NCI-H82 treated with DMSO at 0.1 percent for 48 hours (cell line): ENCODE results near the gene NR2F6.

Experiments
- DNase-seq: peaks from one replicate; lab custom pipeline; 2025; ENCODE audit not compliant: unreplicated experiment; lab: John Stamatoyannopoulos, UW

NR2F6 gene

DNA sequence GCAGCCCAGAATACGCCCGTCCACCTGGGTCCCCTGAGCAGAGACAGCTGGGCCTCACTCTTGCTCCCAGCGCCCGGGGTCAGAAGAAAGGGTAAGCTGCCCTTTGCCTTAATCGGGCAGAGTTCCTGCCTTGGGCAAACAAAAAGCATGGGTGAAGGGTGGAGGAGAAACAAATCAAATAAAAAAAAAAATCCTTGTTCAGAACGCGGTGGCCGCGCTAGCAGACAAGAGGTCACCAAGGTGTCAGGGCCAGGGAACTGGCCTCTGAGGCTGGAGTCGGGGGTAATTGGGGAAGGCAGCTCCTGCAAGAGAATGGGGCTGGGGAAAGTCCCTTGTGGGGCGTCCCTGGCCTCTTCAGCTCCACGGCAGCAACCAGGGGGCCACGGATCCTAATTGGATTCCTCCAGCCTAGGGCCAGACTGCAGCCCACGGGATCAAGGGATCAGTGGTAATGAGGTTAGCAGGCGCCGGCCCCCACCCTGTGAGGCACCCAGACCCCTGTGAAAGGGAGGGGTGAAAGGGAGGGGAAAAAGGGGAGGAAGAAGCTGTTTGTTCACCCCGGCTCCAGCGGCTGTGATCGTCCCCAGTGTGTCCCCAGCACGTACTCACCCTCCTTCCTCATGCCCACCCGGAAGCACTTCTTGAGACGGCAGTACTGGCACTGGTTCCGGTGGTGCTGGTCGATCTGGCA, 5.5 kb downstream of the NR2F6 start:
- peak; percentile 99 for DNase-seq

DNA sequence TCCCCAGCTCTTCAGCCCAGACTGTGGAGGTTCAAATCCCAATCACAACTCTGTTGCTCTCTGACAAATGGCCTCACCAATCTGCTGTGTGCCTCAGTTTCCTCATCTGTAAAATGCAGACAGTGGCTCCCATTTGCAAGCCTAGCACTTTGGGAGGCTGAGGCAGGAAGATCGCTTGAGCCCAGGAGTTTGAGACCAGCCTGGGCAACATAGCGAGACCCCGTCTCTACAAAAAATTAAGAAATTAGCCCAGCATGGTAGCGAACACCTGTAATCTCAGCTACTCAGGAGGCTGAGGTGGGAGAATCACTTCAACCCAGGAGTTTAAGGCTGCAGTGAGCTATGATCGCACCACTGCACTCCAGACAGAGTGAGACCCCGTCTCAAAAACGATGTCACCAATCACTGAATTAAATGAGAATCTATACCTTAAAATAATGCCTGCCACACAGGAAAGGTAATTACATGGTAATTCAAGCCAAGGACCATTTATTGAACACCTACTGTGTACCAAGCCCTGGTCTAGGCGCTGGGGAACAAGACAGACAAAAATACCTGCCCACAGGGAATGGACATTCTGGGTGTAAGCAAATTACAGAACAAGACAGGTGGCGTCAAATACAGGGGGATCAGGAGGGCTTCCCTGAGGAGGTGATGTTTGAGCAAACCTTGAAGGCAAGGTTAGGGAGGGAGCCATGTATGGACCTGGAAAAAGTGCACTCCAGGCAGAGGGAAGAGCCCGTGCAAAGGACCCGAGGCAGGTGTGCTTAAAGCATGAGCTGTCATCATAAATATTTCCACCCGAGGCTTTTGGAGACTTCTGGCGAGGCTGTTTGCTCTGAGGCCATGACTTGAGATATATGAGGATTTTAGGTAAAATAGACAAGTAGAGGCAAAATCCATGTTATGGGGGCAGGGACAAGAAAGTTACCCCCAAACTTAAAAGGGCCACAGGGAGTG, 7.7 kb downstream of the NR2F6 start:
- no peak for DNase-seq

DNA sequence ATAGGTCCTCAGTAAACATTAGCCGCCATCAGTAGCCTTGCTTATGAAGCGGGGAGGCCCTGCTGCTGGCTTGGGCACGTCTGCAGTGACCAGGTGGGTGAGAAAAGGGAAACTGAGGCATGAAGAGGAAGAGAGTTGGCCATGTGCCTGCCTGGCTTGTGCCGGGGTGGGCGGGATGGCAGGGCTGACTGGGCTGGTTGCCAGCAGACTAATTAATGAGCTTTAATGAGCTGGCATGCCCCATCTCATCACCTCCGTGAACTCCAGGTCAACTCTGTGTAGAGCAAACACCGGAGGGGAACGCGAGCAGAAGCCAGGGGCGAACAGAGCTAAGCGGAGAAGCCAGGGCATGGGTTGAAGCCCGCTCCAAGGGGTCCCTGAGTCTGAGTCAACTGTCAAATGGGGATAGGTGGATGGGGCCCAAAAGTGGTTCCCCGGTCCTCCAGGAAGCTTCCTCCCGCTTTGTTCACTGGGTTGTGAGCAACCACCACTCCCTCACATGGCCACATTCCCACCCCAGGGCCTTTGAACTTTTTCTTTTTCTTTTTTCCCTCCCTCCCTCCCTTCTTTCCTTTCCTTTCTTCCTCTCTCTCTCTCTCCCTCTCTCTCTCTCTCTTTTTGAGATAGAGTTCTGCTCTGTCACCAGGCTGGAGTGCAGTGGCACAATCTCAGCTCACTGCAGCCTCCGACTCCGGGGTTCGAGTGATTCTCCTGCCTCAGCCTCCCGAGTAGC, 8.7 kb downstream of the NR2F6 start:
- peak; percentile 65 for DNase-seq

DNA sequence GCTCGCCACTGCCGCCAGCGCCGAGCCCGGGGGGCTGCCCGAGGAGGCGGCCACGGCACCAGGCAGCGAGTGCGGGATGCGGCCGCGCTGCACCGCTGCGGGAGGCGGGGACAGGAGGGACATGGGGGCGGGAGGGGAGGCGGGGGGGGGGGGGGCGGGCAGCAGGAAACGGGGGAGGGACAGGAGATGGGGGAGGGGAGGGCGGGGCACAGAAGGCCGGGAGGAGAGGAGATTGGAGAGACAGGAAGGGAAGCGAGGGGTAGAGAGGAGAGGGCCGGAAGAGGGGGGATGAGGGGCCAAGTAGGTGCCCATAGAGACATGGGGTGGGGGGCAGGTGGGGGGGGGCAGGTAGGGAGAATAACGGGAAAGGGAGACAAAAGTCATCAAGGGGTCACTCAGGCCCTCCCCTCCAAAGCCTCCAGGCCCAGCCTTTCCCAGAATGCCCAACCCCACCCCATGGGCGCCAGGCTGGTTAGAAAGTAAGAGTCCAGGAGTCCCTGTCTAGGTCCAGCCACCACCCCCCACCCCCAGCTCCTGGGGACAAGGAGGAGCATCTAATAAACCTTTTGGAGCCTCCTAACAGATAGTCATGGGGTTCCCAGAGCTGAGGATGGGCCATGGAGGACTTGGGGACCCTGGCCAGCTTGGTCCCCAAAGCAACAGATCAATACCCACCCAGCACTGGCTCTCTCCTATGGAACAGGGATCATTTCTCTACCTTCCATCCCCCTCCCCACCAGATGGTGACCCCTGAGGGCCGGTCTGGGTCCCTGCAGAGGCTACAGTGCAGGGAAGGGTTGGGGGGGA, 9.5 kb downstream of the NR2F6 start:
- peak; percentile 90 for DNase-seq

DNA sequence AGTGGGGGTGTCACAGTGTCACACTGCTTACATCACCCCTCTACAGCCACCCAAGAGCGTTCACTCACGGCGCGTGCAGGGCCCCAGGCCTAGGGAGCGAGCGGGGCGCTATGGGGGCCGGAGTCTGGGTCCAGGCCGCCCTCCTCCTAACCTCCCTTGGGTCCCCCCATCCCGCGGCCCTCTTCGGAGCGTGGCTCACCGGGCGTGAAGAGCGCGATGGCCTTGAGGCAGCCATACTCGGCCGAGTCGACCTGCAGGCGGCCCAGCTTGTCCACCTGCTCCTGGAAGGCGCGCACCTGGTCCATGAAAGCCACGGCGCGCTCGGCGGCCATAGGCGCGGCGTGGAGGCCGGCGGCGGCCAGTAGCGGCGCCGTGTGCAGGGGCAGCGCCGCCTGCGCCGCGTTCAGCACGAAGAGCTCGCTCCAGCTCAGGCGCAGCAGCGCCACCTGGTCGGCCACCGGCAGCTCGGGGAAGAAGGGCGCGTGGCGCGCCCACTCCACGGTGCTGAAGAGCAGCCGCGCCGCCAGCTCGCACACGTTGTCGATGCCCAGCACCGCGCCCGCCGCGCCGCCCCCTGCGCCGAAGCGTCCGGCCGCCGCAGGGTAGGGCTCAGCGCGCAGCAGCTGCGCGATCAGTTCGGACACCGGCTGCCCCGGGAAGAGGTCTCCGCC, 10.3 kb downstream of the NR2F6 start:
- DNase-seq: no peak

DNA sequence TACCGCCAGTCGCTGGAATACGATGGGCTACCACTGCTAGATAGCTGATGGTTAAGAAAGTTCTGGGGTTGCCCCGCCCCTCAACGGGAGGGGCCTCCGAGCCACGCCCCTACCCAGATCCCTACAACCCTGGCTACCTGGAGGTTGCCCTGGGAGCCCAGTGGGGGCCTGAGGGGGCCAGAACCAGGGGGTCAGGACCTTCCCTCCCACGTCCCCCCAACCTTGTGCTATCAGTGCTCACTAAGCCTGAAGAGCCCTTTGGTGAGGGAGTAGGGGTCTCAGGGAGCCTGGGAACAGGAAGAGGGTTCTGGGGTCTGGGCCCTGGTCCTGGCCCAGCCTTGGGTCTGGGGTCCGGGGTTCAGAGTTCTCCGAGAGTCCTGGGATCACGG, 10.8 kb downstream of the NR2F6 start:
- DNase-seq: peak; percentile 86

DNA sequence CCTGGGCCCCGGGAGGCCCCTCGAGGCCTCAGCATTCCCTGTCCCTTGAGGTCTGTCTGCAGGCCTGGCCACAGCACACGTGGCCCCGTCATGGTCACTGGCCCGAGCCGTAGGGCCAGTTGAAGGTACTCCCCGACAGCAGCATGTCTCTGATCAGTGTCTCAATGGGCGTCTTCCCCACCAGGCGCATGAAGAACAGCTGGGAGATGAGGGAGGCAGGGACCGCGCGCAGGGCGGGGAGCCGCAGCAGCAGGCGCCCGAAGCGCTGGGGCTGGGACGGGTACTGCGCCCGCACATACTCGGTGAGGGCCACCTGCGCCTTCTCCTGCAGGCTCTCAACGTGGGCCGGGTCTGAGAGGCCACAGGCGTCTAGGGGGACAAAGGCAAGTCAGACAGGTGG, 13.5 kb downstream of the NR2F6 start:
- DNase-seq: no peak

DNA sequence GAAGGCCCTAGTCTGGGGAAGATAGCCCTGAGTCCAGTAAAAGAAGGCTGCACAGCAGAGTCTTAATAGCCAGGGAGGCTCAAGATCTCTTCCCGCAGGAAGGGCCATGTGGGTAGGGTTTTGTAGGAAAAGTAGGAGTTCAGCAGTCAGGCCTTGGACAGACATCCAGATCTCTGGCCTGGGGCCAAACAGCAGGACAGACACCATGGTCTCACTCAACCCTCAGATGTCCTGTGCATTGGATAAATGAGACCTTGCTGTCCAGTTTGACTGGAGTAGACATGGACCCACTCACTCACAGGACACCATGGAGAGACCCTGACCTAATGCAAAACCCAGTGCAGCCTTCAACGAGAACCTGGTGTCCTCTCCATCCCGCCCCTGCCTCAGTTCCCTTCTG, 15.8 kb downstream of the NR2F6 start:
- DNase-seq: no peak

DNA sequence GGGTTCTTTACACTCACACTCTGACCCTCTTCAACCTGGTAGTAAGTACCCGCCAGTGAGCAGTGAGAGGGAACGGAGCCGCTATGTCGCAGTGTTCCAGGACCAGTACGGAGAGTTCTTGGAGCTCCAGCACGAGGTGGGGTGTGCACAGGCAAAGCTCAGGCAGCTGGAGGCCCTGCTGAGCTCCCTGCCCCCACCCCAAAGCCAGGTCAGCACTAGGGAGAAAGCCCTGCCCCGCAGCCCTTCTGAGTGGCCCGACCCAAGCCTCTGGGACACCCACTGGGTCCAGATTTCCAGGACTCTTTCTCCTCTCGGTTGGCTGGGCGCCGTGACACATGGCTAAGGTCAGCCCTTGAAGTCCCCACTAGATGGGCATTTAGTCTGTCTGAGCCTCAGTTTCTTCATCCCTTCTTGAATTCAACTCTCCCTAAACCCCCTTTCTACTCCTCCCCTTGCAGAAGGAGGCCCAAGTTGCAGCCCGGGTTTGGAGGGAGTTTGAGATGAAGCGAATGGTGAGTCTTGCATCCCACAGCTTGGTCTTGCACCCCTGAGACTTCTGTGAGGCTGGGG, 17.8 kb downstream of the NR2F6 start:
- DNase-seq: no peak

DNA sequence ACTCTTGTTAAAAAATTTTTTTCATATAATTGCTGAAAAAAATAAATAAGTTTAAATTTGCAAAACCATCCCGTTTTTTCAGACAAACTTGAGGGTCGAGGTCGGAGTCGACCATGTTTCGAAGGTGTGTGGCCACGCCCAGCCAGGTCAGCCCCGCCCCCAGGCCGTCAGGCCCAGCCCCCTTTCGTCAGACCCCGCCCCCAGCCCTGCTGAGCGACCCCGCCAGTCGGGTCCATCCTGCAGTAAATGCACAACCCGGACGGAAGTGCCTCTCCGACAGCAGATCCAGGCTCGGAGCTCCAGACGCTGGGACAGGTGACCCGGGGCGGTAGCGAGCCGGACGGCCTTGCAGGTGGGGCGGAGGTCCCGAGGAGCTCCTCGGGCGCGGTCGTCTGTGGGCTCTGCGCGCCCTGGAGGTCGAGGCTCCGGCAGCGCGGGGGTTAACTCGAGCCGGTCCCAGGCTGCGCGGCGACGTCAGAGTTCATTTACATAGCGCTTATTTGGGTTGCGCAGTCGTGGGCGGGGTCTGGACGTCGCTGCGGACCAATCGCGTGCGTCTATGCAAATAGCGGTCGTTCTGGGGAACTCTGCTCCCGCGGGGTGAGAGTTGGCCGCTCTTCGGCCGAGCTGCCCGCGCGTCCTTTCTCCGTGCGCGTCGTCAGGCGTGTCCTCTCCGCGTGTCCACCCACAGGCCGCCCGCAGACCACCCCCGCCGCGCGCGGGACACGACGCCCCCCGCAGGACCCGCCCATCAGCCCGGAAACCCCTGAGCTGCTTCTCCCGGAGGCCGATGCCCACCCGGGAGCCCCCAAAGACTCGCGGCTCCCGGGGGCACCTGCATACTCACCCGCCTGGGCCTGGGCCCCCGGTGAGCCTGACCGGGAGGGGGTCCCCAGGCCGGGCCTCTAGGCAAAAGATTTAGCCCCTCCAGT, 19.5 kb downstream of the NR2F6 start, which contains the start of gene OCEL1:
Gene OCEL1 (plus strand): TSS at position 225 of the 932 bp plus-strand sequence. CDS start 22 bp downstream, at position 247.
- peak; percentile 97 for DNase-seq

DNA sequence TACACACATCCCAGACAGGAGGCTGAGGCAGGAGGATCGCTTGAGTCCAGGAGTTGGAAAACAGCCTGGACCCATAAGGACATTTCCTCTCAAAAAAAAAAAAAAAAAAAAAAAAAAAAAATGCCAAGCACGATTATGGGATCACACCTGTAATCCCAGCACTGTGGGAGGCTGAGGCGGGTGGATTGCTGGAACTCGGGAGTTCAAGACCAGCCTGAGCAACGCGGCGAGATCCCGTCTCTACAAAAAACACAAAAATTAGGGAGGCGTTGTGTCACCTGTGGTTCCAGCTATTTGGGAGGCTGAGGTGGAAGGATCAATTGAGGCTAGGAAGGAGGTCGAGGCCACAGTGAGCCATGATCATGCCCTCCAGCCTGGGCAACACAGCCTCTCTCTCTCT, 20.7 kb downstream of the NR2F6 start:
- DNase-seq: no peak

DNA sequence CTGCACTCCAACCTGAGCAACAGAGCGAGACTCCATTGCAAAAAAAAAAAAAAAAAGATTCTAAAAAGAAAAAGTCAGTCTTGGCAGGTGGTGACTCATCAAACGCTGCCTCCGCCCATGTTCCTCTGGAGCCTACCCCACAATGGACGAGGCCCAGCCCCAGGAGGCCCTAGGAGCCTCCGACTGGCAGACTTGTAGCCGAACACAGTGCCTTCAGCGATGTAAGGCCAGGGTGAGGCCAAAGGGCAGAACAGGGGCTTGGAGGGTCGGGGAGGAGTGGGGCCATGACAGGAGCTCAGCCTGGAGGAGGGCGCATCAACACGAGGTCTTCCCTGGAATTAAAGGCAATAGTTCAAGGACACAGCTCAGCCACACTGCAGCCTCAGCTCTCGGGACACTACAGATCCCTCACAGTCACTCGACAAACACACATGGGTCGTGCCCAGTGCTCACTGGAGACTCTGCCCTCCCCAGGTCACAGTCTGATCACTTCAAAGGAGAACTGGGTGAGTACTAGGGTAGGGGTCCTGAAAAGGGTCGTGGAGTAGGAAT, 25.4 kb downstream of the NR2F6 start:
- DNase-seq: no peak

DNA sequence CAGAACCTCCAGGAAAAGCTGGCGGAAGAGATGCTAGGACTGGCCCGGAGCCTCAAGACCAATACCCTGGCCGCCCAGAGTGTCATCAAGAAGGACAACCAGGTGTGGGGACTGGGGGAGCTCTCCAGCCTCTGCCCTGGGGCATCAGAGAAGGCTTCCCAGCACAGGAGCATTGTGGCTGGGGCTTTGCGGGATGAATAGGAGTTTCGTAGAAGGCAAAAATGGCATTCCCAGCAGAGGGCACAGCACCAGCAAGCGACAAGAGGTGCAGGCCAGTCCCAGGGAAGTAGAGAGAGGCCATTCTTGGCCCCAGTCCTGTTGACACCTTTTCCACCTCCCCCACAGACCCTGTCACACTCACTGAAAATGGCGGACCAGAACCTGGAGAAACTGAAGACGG, 26.4 kb downstream of the NR2F6 start:
- no peak for DNase-seq

DNA sequence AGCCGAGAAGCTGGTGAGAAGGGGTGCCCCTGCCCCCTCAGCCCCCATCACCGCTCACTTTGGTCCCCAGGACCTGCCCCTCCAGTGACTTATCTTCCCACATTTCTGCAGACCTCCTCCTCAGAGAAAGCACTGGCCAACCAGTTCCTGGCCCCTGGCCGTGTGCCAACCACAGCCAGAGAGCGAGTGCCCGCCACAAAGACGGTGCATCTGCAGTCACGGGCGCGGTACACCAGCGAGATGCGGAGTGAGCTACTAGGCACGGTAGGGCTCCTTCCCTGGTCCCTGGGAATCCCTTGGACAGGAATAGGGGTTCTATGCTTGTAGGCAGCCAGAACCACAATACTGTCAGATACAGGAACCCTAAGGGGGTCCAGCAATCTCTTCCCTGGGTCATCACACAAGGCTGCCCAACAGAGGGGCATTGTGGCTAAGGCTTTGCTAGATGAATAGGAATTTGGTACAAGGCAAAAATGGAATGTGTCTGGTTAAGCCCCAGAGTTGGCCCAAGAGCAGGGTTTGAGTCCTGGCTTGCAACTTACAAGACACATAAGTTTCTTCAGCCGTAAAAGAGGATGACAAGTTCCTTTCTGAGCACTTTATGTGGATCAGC, 29.6 kb downstream of the NR2F6 start:
- no peak for DNase-seq

DNA sequence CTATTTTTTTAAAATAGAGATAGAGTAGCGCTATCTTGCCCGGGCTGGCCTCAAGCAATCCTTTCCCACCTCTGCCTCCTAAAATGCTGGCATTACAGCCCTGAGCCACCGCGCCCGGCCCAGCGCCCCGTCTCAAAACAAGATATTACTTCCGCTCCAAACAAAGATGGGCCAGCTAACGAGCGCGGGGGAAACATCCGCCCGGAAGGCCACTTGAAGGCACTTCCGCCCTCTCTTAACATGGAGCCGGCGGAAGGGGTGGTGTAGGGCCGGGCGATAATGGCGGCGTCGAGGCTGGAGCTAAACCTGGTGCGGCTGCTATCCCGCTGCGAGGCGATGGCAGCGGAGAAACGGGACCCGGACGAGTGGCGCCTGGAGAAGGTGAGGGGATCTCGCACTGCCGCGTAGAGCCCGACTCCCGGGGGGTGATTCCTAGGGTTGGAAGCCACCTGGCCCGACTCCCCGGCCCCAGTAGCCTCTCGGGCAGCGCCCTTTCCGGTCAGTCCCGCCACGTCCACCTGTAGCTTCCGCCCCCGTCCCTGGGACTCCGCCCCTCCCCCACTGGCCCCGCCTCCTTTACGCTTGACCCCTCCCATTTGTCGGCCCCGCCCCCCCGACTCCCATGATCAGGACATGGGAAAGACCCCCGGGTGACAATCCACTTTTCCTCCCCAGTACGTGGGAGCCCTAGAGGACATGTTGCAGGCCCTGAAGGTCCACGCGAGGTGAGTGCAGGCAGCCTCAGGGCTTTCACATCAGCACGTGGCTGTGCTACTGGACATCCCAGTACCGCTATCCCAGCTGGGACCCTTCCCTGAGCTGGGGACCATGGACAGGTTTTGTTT, 30.4 kb downstream of the NR2F6 start, which contains the start of gene USE1:
Gene USE1 (plus strand): TSS at position 231 of the 845 bp plus-strand sequence. CDS start 49 bp downstream, at position 280.
- DNase-seq: peak; percentile 86

DNA sequence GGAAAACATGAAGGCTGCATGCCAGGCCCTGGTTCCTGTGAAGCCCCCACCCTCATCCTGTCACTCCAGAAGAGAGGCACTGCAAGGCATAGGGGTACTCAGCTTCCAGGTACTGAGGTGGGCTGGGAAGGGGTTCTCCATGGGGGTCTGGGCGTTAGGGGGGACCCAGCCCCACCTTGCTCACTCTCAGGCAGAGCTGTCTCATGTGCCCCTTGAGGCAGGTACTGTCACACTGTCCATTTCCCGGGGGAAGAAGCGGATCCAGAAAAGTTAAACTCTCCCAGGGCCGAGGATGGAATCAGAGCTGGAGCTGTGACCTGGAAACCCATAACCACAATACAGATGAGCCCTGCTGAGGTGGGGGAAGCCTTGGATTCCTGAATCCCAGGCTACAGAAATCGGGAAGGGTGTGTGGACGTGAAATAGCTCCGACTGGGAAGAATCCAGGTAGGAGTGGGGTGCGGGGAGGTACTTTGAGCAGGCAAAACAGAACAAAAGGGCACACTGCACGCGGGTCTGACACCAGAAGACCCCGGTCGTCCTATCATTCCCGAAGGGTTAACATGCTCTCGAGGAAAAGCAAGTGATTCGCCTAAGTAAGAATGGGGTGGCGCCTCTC, 31.1 kb downstream of the NR2F6 start:
- DNase-seq: no peak
